SK-N-SH treated with all-trans-retinoic acid at 6 μM for 48 hours (cell line): ENCODE data around the gene ATP1A2.

ENCODE experiments used
- ATAC-seq: fragments of 200-7000 bp; cut with Tn5 transposase; 3 replicates; pipeline ENCODE4 v1.9.1; 2020; ENCODE audit warnings: mild to moderate bottlenecking, moderate library complexity
- ARNTL ChIP-seq: fragments of 450-650 bp; formaldehyde crosslinking; IDR thresholded peaks from 2 replicates; pipeline ENCODE4 v1.5.0; 2020; ENCODE audit warnings: low read depth, mild to moderate bottlenecking, moderate library complexity, borderline replicate concordance
- CREB5 ChIP-seq: fragments of 250-450 bp; sonication (Bioruptor Pico); IDR thresholded peaks from 2 replicates; pipeline ENCODE4 v1.5.1; 2020; ENCODE audit warnings: low read depth, mild to moderate bottlenecking, moderate library complexity
- CSDC2 ChIP-seq: fragments of 250-450 bp; sonication (Bioruptor Pico); IDR thresholded peaks from 2 replicates; pipeline ENCODE4 v1.5.0; 2020; ENCODE audit warnings: mild to moderate bottlenecking, moderate library complexity
- ESRRG ChIP-seq: fragments of 250-450 bp; sonication (Bioruptor Pico); IDR thresholded peaks from 2 replicates; pipeline ENCODE4 v1.6.1; 2021; ENCODE audit warnings: mild to moderate bottlenecking
- GLIS3 ChIP-seq: fragments of 250-450 bp; sonication (Bioruptor Pico); IDR thresholded peaks from 2 replicates; pipeline ENCODE4 v1.5.0; 2020; ENCODE audit warnings: mild to moderate bottlenecking, moderate library complexity
- ISL1 ChIP-seq: fragments of 250-450 bp; sonication (Bioruptor Pico); IDR thresholded peaks from 2 replicates; pipeline ENCODE4 v2.1.2; 2022; ENCODE audit warnings: mild to moderate bottlenecking, moderate library complexity
- OSR1 ChIP-seq: fragments of 250-450 bp; sonication (Bioruptor Pico); IDR thresholded peaks from 2 replicates; pipeline ENCODE4 v1.8.0; 2022; ENCODE audit warnings: moderate library complexity, mild to moderate bottlenecking, inconsistent platforms
- PPARA ChIP-seq: fragments of 250-450 bp; sonication (Bioruptor Pico); IDR thresholded peaks from 2 replicates; pipeline ENCODE4 v1.5.0; 2020; ENCODE audit warnings: mild to moderate bottlenecking, borderline replicate concordance
- RARB ChIP-seq: fragments of 250-450 bp; sonication (Bioruptor Pico); IDR thresholded peaks from 2 replicates; pipeline ENCODE4 v1.8.0; 2021; ENCODE audit warnings: mild to moderate bottlenecking, moderate library complexity
- SNAI2 ChIP-seq: fragments of 250-450 bp; sonication (Bioruptor Pico); IDR thresholded peaks from 2 replicates; pipeline ENCODE4 v1.5.0; 2020; ENCODE audit warnings: mild to moderate bottlenecking, moderate library complexity
- TCF4 ChIP-seq: fragments of 250-450 bp; sonication (Bioruptor Pico); IDR thresholded peaks from 2 replicates; pipeline ENCODE4 v1.8.0; 2021; ENCODE audit warnings: mild to moderate bottlenecking, moderate library complexity, borderline replicate concordance
- TOX ChIP-seq: fragments of 250-450 bp; sonication (Bioruptor Pico); IDR thresholded peaks from 2 replicates; pipeline ENCODE4 v1.8.0; 2021; ENCODE audit warnings: mild to moderate bottlenecking, moderate library complexity, borderline replicate concordance
- ZC3H10 ChIP-seq: fragments of 250-450 bp; sonication (Bioruptor Pico); IDR thresholded peaks from 2 replicates; pipeline ENCODE4 v1.5.1; 2021; ENCODE audit warnings: mild to moderate bottlenecking, moderate library complexity
- ZFP3 ChIP-seq: fragments of 250-450 bp; sonication (Bioruptor Pico); IDR thresholded peaks from 2 replicates; pipeline ENCODE4 v1.5.0; 2020; ENCODE audit warnings: mild to moderate bottlenecking, moderate library complexity
- ZFP30 ChIP-seq: fragments of 450-650 bp; formaldehyde crosslinking; IDR thresholded peaks from 2 replicates; pipeline ENCODE4 v1.5.0; 2022; ENCODE audit warnings: mild to moderate bottlenecking, moderate library complexity
- ZNF565 ChIP-seq: fragments of 450-650 bp; formaldehyde crosslinking; conservative IDR thresholded peaks from 2 replicates; pipeline ENCODE4 v1.5.0; 2020; ENCODE audit warnings: low read depth, mild to moderate bottlenecking, moderate library complexity
- ZNF70 ChIP-seq: fragments of 450-650 bp; formaldehyde crosslinking; IDR thresholded peaks from 2 replicates; pipeline ENCODE4 v1.5.0; 2020; ENCODE audit warnings: mild to moderate bottlenecking, moderate library complexity
- ZNF8 ChIP-seq: fragments of 450-650 bp; formaldehyde crosslinking; IDR thresholded peaks from 2 replicates; pipeline ENCODE4 v1.5.0; 2020; ENCODE audit warnings: mild to moderate bottlenecking, moderate library complexity
- TF ChIP-seq, protein P1 (sequence below): fragments of 250-450 bp; sonication (Bioruptor Pico); IDR thresholded peaks from 2 replicates; pipeline ENCODE4 v1.5.0; 2020; ENCODE audit warnings: mild to moderate bottlenecking, moderate library complexity
- TF ChIP-seq, protein P2 (sequence below): fragments of 250-450 bp; sonication (Bioruptor Pico); IDR thresholded peaks from 2 replicates; pipeline ENCODE4 v1.8.0; 2021; ENCODE audit warnings: low read depth, mild to moderate bottlenecking, moderate library complexity, borderline replicate concordance
- TF ChIP-seq, protein P3 (sequence below): fragments of 250-450 bp; sonication (Bioruptor Pico); IDR thresholded peaks from 2 replicates; pipeline ENCODE4 v1.8.0; 2020; ENCODE audit warnings: mild to moderate bottlenecking, moderate library complexity, borderline replicate concordance
- TF ChIP-seq, protein P4 (sequence below): fragments of 250-450 bp; sonication (Bioruptor Pico); IDR thresholded peaks from 2 replicates; pipeline ENCODE4 v1.5.1; 2021; ENCODE audit warnings: mild to moderate bottlenecking, moderate library complexity

The ATP1A2 gene

DNA sequence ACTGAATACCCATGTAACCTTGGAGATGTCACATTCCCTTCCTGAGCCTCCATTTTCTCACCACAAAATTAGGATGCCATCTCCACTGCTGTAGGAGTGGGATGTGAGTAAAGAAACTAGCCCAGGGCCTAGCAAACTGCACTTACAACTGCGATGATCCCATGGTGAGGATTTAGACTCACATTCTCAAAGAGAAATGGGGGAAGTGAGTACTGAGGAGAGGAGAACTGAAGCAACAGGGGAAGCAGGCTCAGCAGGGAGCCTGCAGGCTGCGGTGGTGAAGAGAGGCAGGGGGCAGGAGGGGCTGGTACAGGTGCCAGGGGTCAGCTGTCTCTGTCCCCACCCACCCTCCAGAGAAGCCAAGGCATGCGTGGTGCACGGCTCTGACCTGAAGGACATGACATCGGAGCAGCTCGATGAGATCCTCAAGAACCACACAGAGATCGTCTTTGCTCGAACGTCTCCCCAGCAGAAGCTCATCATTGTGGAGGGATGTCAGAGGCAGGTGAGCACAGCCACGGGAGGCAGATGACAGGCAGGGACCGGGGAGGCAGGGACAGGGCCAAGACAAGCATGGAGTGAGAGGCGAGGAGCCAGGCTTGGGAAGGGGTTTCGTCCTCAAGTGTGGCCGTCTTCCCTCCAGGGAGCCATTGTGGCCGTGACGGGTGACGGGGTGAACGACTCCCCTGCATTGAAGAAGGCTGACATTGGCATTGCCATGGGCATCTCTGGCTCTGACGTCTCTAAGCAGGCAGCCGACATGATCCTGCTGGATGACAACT is 19.4 kb downstream of the ATP1A2 start:
- TF ChIP-seq, protein P1, sequence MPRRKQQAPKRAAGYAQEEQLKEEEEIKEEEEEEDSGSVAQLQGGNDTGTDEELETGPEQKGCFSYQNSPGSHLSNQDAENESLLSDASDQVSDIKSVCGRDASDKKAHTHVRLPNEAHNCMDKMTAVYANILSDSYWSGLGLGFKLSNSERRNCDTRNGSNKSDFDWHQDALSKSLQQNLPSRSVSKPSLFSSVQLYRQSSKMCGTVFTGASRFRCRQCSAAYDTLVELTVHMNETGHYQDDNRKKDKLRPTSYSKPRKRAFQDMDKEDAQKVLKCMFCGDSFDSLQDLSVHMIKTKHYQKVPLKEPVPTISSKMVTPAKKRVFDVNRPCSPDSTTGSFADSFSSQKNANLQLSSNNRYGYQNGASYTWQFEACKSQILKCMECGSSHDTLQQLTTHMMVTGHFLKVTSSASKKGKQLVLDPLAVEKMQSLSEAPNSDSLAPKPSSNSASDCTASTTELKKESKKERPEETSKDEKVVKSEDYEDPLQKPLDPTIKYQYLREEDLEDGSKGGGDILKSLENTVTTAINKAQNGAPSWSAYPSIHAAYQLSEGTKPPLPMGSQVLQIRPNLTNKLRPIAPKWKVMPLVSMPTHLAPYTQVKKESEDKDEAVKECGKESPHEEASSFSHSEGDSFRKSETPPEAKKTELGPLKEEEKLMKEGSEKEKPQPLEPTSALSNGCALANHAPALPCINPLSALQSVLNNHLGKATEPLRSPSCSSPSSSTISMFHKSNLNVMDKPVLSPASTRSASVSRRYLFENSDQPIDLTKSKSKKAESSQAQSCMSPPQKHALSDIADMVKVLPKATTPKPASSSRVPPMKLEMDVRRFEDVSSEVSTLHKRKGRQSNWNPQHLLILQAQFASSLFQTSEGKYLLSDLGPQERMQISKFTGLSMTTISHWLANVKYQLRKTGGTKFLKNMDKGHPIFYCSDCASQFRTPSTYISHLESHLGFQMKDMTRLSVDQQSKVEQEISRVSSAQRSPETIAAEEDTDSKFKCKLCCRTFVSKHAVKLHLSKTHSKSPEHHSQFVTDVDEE (CRISPR knock-in tag) = no peak
- TF ChIP-seq ZFP3 (CRISPR knock-in tag) = no peak
- no peak for TF ChIP-seq ARNTL
- TF ChIP-seq ZNF565 = no peak
- no peak for TF ChIP-seq RARB (CRISPR knock-in tag)
- TF ChIP-seq, protein P2, sequence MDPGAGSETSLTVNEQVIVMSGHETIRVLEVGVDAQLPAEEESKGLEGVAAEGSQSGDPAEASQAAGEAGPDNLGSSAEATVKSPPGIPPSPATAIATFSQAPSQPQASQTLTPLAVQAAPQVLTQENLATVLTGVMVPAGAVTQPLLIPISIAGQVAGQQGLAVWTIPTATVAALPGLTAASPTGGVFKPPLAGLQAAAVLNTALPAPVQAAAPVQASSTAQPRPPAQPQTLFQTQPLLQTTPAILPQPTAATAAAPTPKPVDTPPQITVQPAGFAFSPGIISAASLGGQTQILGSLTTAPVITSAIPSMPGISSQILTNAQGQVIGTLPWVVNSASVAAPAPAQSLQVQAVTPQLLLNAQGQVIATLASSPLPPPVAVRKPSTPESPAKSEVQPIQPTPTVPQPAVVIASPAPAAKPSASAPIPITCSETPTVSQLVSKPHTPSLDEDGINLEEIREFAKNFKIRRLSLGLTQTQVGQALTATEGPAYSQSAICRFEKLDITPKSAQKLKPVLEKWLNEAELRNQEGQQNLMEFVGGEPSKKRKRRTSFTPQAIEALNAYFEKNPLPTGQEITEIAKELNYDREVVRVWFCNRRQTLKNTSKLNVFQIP (CRISPR knock-in tag) = no peak
- no peak for TF ChIP-seq ZNF70 (CRISPR knock-in tag)
- no peak for TF ChIP-seq TOX (CRISPR knock-in tag)
- no peak for TF ChIP-seq SNAI2
- no peak for TF ChIP-seq ISL1
- no peak for TF ChIP-seq TCF4
- no peak for TF ChIP-seq CSDC2 (CRISPR knock-in tag)
- TF ChIP-seq, protein P3, sequence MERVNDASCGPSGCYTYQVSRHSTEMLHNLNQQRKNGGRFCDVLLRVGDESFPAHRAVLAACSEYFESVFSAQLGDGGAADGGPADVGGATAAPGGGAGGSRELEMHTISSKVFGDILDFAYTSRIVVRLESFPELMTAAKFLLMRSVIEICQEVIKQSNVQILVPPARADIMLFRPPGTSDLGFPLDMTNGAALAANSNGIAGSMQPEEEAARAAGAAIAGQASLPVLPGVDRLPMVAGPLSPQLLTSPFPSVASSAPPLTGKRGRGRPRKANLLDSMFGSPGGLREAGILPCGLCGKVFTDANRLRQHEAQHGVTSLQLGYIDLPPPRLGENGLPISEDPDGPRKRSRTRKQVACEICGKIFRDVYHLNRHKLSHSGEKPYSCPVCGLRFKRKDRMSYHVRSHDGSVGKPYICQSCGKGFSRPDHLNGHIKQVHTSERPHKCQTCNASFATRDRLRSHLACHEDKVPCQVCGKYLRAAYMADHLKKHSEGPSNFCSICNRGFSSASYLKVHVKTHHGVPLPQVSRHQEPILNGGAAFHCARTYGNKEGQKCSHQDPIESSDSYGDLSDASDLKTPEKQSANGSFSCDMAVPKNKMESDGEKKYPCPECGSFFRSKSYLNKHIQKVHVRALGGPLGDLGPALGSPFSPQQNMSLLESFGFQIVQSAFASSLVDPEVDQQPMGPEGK (CRISPR knock-in tag) = no peak
- no peak for TF ChIP-seq ZFP30 (CRISPR knock-in tag)
- no peak for ATAC-seq

GRCh38 chr1:160136121-160136925 is 20.8 kb downstream of the ATP1A2 start:
- TF ChIP-seq ISL1 (no peak), PPARA (CRISPR knock-in tag) (no peak), ARNTL (no peak), ZNF565 (no peak), RARB (CRISPR knock-in tag) (no peak), CREB5 (CRISPR knock-in tag) (no peak), ZC3H10 (CRISPR knock-in tag) (no peak), SNAI2 (no peak), GLIS3 (no peak), ZFP30 (CRISPR knock-in tag) (no peak), TOX (CRISPR knock-in tag) (no peak), ESRRG (CRISPR knock-in tag) (no peak), CSDC2 (CRISPR knock-in tag) (no peak), ZFP3 (CRISPR knock-in tag) (no peak), ZNF8 (CRISPR knock-in tag) (no peak), ZNF70 (CRISPR knock-in tag) (no peak), OSR1 (CRISPR knock-in tag) (no peak)
- TF ChIP-seq, protein P3 (CRISPR knock-in tag) = no peak
- TF ChIP-seq, protein P4, sequence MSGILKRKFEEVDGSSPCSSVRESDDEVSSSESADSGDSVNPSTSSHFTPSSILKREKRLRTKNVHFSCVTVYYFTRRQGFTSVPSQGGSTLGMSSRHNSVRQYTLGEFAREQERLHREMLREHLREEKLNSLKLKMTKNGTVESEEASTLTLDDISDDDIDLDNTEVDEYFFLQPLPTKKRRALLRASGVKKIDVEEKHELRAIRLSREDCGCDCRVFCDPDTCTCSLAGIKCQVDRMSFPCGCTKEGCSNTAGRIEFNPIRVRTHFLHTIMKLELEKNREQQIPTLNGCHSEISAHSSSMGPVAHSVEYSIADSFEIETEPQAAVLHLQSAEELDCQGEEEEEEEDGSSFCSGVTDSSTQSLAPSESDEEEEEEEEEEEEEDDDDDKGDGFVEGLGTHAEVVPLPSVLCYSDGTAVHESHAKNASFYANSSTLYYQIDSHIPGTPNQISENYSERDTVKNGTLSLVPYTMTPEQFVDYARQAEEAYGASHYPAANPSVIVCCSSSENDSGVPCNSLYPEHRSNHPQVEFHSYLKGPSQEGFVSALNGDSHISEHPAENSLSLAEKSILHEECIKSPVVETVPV = no peak
- TF ChIP-seq, all 23 proteins: peak for 0
- no peak for ATAC-seq
